AG08395 (cell line): ENCODE data around the gene CDC16.

Source experiments
- DNase-seq: peaks from one replicate; pipeline ENCODE4 v3.0.0; 2012; ENCODE audit warnings: mixed read lengths, low spot score

The CDC16 gene

DNA sequence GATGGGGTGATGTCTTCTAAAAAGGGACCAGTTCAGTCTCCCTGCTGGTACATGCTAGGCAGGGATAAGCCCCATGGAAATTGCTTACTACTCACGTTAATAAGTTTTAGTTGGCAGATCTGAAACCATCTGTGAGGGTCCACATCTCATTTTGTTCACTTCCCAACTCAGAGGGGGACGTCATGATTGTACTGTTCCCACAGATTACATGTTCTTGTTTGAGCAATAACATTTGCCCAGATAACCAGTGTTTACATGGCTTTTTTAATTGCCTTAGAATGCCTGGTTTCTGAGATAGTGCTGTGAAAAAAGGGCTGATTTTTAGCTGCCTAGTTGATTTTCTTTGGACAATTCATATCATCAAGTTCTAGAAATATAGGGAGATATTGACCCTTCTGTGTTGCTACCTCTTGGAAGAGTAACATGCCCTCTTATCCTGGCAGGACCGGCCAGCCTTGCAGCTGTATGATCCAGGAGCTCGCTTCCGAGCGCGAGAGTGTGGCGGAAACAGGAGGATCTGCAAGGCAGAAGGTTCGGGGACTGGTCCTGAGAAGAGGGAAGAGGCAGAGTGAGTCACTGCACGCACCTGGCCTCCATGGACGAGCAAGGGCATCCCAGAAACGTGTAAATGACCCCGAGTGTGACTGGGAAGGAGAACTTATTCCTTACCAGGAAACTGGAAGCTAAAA, 69.8 kb downstream of the CDC16 start:
- no peak for DNase-seq

- no peak for DNase-seq
These were observed 74.4 kb downstream of the CDC16 start for GRCh38 chr13:114309086-114309485.

GRCh38 chr13:114309806-114310410, 75.2 kb downstream of the CDC16 start:
- no peak for DNase-seq

DNA sequence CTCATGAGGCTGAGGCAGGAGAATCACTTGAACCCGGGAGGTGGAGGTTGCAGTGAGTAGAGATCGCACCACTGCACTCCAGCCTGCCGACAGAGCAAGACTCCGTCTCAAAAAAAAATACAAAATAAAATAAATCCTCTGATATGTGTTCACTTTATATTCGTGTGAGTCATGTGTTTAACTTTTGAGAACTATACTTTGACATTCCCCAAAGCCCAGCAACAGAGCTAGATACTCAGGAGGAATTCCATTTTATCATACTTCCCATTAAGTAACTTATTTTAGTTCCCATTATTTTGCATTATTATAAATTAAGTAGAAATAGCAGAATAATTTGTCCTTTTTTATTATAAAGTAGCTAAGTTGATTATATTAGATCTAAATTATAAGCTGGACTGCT, 76.3 kb downstream of the CDC16 start:
- DNase-seq, result no peak

DNA sequence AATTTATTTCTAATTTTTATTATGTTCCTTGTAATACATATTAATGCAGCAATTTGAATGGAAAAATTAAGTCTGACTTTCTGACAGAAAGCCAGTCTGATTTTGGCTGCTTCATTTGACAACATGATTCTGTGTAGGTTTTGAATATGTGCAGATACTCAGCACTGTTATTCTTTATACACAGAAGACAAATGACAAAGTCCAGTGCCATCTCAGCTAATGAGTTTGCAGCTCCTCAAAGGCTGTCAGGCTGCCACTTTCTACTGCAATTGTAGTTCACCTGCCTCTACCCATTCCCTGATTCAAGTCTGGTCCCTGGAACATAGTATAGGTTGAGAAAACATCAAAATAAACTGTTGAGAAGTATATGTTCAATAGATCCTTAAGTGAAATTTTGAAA, 76.7 kb downstream of the CDC16 start:
- DNase-seq, result no peak

GRCh38 chr13:114311908-114312307, 77.2 kb downstream of the CDC16 start:
- DNase-seq, result no peak

DNA sequence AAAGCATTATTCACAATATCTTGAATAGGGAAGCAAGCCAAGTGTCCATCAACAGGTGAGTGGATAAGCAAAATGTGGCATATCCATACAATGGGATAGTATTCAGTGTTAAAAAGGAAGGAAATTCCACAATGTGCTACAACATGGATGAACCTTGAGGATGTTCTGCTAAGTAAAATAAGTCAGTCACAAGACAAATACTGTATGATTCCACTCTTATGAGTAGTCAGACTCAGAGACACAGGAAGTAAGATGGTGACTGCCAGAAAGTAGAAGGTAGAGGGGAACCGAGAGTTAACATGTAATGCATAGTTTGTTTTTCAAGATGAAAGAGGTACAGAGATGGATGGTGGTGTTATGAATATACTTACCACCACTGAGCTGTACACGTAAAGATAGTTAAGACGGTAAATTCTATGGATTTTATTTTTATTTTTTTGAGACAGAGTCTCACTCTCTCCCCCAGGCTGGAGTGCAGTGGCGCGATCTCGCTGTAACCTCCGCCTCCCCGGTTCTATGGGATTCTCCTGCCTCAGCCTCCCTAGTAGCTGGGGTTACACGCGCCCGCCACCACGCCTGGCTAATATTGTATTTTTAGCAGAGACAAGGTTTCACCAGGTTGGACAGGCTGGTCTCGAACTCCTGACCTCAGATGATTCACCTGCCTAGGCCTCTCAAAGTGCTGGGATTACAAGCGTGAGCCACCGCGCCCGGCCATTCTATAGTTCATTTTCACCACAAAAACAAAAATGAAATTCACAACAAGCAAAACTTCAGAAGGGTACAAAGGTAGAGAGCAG, 78.6 kb downstream of the CDC16 start:
- no peak for DNase-seq

- DNase-seq, result peak; percentile 97
These were observed 79.6 kb downstream of the CDC16 start, which contains the start of gene CHAMP1 for GRCh38 chr13:114314074-114314912. CHAMP1 (plus strand) TSS chr13:114314503; CDS start chr13:114323843, 9,340 bp downstream.

- DNase-seq, result no peak
These were observed 80.5 kb downstream of the CDC16 start for GRCh38 chr13:114315074-114315785.

DNA sequence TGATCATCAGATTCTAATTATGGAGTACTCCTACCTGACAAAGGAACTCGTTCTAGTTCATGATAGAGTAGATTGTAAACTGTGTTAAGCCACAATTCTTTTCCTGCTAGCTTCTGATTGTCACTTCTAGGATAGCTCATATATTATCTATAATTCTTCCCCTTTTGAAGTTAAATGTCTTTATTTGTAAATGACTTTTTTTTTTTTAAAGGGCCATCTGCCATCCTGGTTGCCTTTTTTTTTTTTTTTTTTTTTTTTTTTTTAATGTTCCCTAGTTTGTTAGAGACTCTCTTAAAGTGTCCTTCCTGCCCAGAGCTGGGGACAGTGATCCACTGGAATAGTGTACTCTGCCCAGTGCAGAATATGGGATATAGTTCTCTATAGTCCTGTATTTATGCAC, 83.9 kb downstream of the CDC16 start:
- no peak for DNase-seq

DNA sequence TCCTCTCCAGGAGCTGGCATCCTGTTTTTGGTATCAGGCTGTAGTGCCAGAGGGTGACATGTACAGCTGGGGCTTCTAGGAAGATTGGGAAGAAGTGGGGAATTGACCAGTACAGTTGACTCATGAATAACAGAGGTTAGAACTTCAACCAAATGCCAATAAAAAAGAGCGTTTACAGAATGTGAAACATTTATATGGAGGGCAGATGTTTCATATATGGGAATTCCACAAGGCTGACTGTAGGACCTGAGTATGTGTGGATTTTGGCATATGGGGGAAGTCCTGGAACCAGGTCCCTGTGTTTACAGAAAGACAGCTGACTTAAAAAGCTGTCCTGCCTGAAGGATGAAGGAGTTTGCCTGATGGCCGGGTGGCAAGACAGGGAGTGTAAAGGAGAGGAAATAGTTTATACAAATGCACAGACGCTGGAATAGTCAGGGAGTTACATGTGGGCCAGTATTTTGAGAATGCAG, 84.8 kb downstream of the CDC16 start:
- peak; percentile 79 for DNase-seq

- no peak for DNase-seq
These were observed 85.4 kb downstream of the CDC16 start for GRCh38 chr13:114320065-114320464.

GRCh38 chr13:114321256-114321655, 86.6 kb downstream of the CDC16 start:
- DNase-seq, result no peak
